Hematopoietic multipotent progenitor cell treated with erythropoietin and hydrocortisone succinate and interleukin-3 and kit ligand, for 6 days (in vitro differentiated cells): ENCODE data around the gene ARHGAP26.

Experiments used
- DNase-seq: peaks from one replicate; pipeline ENCODE4 v3.0.0-alpha.2; 2015

The ARHGAP26 gene

GRCh38 chr5:143153332-143154119 lies 383.3 kb downstream of the ARHGAP26 start:
- no peak for DNase-seq

GRCh38 chr5:143154510-143155370 lies 384.6 kb downstream of the ARHGAP26 start:
- DNase-seq: no peak

- DNase-seq: no peak
Observed at GRCh38 chr5:143155455-143155854, 385.3 kb downstream of the ARHGAP26 start.

- no peak for DNase-seq
Observed at GRCh38 chr5:143156086-143156485, 385.9 kb downstream of the ARHGAP26 start.

- no peak for DNase-seq
Observed at GRCh38 chr5:143156572-143156971, 386.4 kb downstream of the ARHGAP26 start.

- no peak for DNase-seq
Observed at GRCh38 chr5:143159031-143159430, 388.9 kb downstream of the ARHGAP26 start.

- peak; percentile 40 for DNase-seq
Observed at GRCh38 chr5:143161885-143162540, 391.8 kb downstream of the ARHGAP26 start.

DNA sequence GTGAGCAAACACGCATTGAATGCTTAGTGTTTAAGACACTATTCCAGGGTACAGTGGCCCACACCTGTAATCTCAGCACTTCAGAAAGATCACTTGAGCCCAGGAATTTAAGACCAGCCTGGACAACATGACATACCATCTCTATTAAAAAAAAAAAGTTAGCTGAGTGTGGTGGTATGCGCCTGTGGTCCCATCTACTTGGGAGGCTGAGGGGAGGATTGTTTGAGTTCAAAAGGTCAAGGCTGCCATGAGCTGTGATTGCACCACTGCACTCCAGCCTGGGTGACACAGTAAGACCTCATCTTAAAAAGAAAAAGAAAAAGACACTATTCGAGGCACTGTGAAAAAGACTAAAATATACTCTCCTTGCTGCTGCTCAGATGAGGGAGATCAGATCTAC lies 392.6 kb downstream of the ARHGAP26 start:
- no peak for DNase-seq

DNA sequence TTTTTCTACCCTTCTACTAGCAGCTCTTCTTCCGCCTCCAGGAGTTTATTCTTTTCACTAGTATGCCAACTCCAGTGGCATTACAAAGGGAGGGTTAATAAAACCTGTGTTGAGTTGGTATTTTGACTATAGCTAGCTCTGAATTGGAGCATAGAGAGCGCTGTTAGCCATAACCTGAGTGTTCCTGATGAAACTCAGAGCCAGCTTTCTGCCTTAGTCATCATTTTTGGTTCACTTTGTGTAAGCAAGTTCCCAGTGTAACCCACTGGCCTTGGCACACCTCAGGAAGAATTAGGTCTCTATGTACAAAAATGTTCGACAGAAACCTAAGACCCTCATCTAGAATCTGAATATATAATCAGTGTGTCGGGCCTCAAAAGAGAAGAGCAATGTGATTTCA lies 394.4 kb downstream of the ARHGAP26 start:
- DNase-seq: no peak

- no peak for DNase-seq
Observed at GRCh38 chr5:143165049-143165880, 395.1 kb downstream of the ARHGAP26 start.

DNA sequence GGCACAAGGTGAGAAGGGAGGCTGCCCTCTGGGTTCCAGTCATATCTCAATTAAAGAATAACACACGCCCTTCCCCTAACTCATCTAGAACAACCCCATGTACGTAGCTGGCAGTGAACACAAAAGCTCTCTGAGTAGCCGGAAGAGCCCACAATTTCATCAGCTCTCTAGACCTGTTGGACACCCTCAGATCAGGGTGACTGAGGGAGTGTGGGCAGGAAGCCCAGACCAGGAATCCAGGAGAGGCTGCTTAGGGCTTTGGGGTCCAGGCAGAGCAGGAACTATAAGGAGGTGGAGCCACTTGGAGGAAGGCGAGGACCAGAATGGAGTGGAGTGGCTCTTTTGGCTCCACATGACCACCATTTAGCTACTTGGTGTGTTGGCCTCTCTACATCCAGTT lies 395.9 kb downstream of the ARHGAP26 start:
- DNase-seq: no peak

- DNase-seq: no peak
Observed at GRCh38 chr5:143166661-143167420, 396.7 kb downstream of the ARHGAP26 start.

DNA sequence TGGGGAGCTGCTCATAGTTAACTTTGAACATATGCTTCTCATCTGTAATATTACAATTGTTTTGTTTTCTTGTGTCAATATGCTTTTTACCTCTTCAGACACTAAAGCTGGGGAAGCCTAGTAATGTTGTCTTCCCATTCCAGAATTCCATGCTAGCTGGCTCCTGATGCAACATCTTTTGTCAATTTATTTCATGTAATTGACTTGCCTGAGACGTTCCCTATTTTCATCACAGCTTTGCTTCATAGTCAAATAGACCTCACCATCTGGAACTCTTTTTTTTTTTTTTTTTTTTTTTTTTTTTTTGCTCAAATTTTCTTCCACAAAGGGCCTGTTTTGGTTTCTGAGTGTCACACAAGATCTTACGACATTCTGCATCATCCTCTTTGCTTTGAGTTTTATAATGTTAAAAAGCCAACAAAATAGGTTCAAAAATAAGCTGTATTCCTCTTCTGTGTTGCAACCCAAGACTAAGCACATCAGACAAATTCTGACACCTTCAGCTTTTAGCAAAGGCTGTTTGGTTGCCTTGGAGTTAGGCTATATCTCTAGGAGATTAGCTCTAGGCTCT lies 398.1 kb downstream of the ARHGAP26 start:
- DNase-seq: no peak

DNA sequence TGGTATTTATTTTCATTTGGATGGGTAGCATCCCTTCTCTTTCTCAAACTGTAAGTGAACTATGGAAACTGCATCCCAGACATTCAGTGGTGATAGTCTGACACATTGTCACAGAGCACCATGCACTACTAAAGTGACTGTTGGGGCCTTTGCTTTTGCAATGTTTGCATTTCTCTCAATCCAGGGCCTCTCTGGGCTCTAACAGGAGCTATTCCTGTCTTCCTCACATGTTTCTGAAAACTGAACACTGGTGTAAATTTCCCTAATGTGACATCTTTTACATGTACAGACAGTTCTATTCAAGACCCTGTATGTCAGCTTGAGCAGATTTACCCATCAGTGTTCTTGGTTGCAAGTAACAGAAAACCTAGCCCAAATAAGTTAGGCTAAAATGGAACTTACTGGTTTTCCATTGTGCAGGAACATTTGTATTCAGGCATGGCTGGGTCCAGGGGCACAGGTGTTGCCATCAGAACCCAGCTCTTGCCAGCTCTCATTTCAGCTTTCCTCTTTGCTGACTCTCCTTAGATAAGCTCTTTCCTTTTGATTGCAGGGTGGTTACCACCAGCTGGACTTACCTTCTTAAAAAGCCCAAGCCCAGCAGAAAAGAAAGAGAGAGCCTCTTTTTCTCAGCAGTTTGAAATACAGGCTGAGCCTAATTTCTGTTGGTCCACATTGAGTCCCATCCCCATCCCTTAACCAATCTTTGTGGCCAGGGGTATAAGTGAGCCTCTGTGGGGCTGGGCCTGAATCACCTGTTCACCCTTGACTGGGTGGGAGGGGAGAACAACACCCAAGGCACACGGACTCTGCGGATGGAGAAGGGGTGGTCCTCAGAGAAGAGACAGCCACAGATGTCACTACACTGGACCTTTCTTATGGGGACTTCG lies 399.0 kb downstream of the ARHGAP26 start:
- no peak for DNase-seq

DNA sequence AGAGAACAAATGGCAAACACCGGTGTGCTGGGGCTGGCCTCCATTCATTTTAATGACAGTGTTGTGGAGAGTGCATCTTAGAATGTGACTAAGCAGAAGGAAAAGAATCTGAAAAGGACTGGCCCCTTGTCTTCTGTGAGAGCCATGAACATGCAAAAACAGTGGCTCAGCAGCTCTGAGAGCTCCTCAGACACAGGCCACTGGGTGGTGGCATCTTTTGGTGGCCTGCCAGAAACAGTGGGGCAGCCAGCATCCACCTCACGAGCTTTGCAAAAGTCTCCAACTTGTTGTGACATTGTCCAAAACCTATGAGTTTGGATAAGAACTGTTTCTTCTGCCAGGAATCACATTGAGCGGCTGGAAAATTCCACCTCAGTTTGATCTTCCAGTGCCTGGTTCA lies 399.9 kb downstream of the ARHGAP26 start:
- peak; percentile 13 for DNase-seq

- DNase-seq: no peak
Observed at GRCh38 chr5:143170977-143171376, 400.8 kb downstream of the ARHGAP26 start.

- DNase-seq: no peak
Observed at GRCh38 chr5:143172739-143173138, 402.6 kb downstream of the ARHGAP26 start.

- DNase-seq: no peak
Observed at GRCh38 chr5:143173139-143173889, 403.1 kb downstream of the ARHGAP26 start.

GRCh38 chr5:143174714-143175398 lies 404.7 kb downstream of the ARHGAP26 start:
- DNase-seq: no peak
